GM12878 (cell line): ENCODE data around the gene RAI14. TPM values are rescaled to one million over a fixed set of nuclear protein-coding genes. Genes with fewer than 3 reads are reported as not detected.

Experiments used
- ATAC-seq: fragments of 200-7000 bp; cut with Tn5 transposase; 3 replicates; pipeline ENCODE4 v1.9.1; 2020; ENCODE audit warnings: mild to moderate bottlenecking, moderate library complexity
- BruUV-seq: library from RNA; stranded (reverse); fragments of 400-500 nt; replicated peaks from 2 replicates; lab custom pipeline; 2021; lab: Mats Ljungman, UMichigan
- CTCF ChIA-PET: fragments of 300-600 bp; sonication (Branson Sonifier 250); formaldehyde crosslinking; extraction: SDS; loops from one replicate; lab custom pipeline; 2021; ENCODE audit warnings: inconsistent platforms; lab: Yijun Ruan, JAX
- POLR2A ChIA-PET: fragments of 350-600 bp; formaldehyde crosslinking; extraction: SDS; loops from one replicate; lab custom pipeline; 2021; ENCODE audit warnings: inconsistent platforms; lab: Charles Lee
- RAD21 ChIA-PET: fragments of 300-600 bp; sonication (Branson Sonifier 250); formaldehyde crosslinking; loops from one replicate; lab custom pipeline; 2023; ENCODE audit warnings: antibody characterized with exemption; ENCODE audit not compliant: unreplicated experiment; lab: Charles Lee
- SMC1A ChIA-PET: fragments of 300-600 bp; sonication (Branson Sonifier 250); formaldehyde crosslinking; loops from one replicate; lab custom pipeline; 2023; ENCODE audit not compliant: unreplicated experiment, uncharacterized antibody; lab: Charles Lee
- DNase-seq: peaks from one replicate; pipeline ENCODE4 v3.0.0-alpha.2; 2011; ENCODE audit warnings: low read depth, low spot score
- FAIRE-seq: peaks from 3 replicates; lab custom pipeline; 2011; peaks lifted over from hg19 to GRCh38; lab: Jason Lieb, UNC
- H2AFZ ChIP-seq: 2 replicates; pipeline ENCODE4 v1.6.0; 2011; ENCODE audit warnings: low read depth, low read length, control low read depth; ENCODE audit not compliant: control insufficient read depth
- H3K27ac ChIP-seq: 2 replicates; pipeline ENCODE4 v1.5.1; 2011; ENCODE audit warnings: control low read depth; ENCODE audit not compliant: control insufficient read depth, insufficient read depth
- H3K27me3 ChIP-seq, 2 experiments: replicated peaks in 1 of 2; 2 replicates each; pipeline versions ENCODE4 v1.6.0 to v1.6.1; 2011; ENCODE audit warnings: low read length in 1 of 2; ENCODE audit not compliant: control insufficient read depth in 2 of 2, insufficient read depth in 2 of 2
- H3K36me3 ChIP-seq, 2 experiments: 2 replicates each; pipeline ENCODE4 v1.5.1; 2011; ENCODE audit warnings: low read length in 1 of 2; ENCODE audit not compliant: control insufficient read depth in 2 of 2, insufficient read depth in 2 of 2
- H3K4me1 ChIP-seq: 2 replicates; pipeline ENCODE4 v1.6.1; 2011; ENCODE audit warnings: mild to moderate bottlenecking, low read length, moderate library complexity, mixed read lengths; ENCODE audit not compliant: control insufficient read depth, insufficient read depth
- H3K4me2 ChIP-seq: 2 replicates; pipeline ENCODE4 v1.6.0; 2011; ENCODE audit warnings: control low read depth; ENCODE audit not compliant: control insufficient read depth, insufficient read depth
- H3K4me3 ChIP-seq: fragments of 200-600 bp; sonication (generic); 2 replicates; pipeline ENCODE4 v1.5.1; 2016
- H3K79me2 ChIP-seq: 2 replicates; pipeline ENCODE4 v1.6.0; 2011; ENCODE audit warnings: low read length; ENCODE audit not compliant: control insufficient read depth, insufficient read depth
- H3K9ac ChIP-seq: 2 replicates; pipeline ENCODE4 v1.8.0; 2011; ENCODE audit warnings: low read length, control low read depth, mixed read lengths; ENCODE audit not compliant: control insufficient read depth, insufficient read depth
- H3K9me3 ChIP-seq: replicated peaks from 3 replicates; pipeline ENCODE4 v1.5.1; 2011; ENCODE audit warnings: mild to moderate bottlenecking, low read length; ENCODE audit not compliant: control insufficient read depth, insufficient read depth
- H4K20me1 ChIP-seq: 2 replicates; pipeline ENCODE4 v1.6.0; 2011; ENCODE audit not compliant: control insufficient read depth, insufficient read depth
- HDGF ChIP-seq: fragments of 450-650 bp; IDR thresholded peaks from 2 replicates; pipeline ENCODE4 v1.6.1; 2016; ENCODE audit warnings: antibody characterized with exemption
- MYB ChIP-seq: fragments of 150-350 bp; IDR thresholded peaks from 2 replicates; pipeline ENCODE4 v1.6.1; 2014; ENCODE audit warnings: mild to moderate bottlenecking, low read depth, low read length, borderline replicate concordance
- NFYB ChIP-seq: IDR thresholded peaks from 2 replicates; pipeline ENCODE4 v1.6.1; 2011; ENCODE audit warnings: low read depth, mild to moderate bottlenecking, low read length, improper control_type of control experiment, moderate library complexity; ENCODE audit not compliant: insufficient read depth
- POLR2AphosphoS5 ChIP-seq: IDR thresholded peaks from 2 replicates; pipeline ENCODE4 v1.6.1; 2011; ENCODE audit warnings: mild to moderate bottlenecking, low read length, inconsistent platforms
- RFX5 ChIP-seq: IDR thresholded peaks from 2 replicates; pipeline ENCODE4 v1.6.1; 2011; ENCODE audit warnings: low read depth, low read length, improper control_type of control experiment
- SKIL ChIP-seq: fragments of 450-650 bp; IDR thresholded peaks from 2 replicates; pipeline ENCODE4 v1.6.1; 2017; ENCODE audit warnings: mild to moderate bottlenecking, low read depth, inconsistent platforms; ENCODE audit not compliant: poor library complexity, severe bottlenecking
- SMC3 ChIP-seq: IDR thresholded peaks from 2 replicates; pipeline ENCODE4 v1.6.1; 2011; ENCODE audit warnings: low read length, improper control_type of control experiment, borderline replicate concordance
- STAT1 ChIP-seq: fragments of 450-650 bp; conservative IDR thresholded peaks from 2 replicates; pipeline ENCODE4 v1.6.1; 2014; ENCODE audit warnings: antibody characterized with exemption, mild to moderate bottlenecking
- ZBED1 ChIP-seq: IDR thresholded peaks from 2 replicates; pipeline ENCODE4 v1.6.1; 2016; ENCODE audit warnings: borderline replicate concordance
- ZNF592 ChIP-seq: fragments of 450-650 bp; IDR thresholded peaks from 2 replicates; pipeline ENCODE4 v1.6.1; 2017; ENCODE audit warnings: mild to moderate bottlenecking, moderate library complexity
- ZSCAN29 ChIP-seq: fragments of 450-650 bp; IDR thresholded peaks from 2 replicates; pipeline ENCODE4 v1.6.1; 2017; ENCODE audit warnings: mild to moderate bottlenecking, moderate library complexity
- WGBS: methylation state at CpG from one replicate; pipeline ENCODE4 v1.1.6; 2016; ENCODE audit warnings: low lambda C conversion rate; ENCODE audit not compliant: insufficient replicate concordance, insufficient coverage; ENCODE audit errors: missing lambda C conversion rate; 5-methylcytosine and 5-hydroxymethylcytosine counted together
- in situ Hi-C: fragments of 300-500 bp; cut with MboI; formaldehyde crosslinking; loops from 9 replicates; pipeline ENCODE4 v1.14.3; 2018; ENCODE audit warnings: mixed read lengths
- intact Hi-C: fragments of 100-400 bp; cut with micrococcal nuclease; formaldehyde crosslinking; loops from one replicate; pipeline ENCODE4 v1.14.2; 2022; ENCODE audit not compliant: unreplicated experiment
- polyA plus RNA-seq, 11 experiments: library from polyadenylated mRNA; depleted of rRNA in 4 of 11; unstranded in 6 of 11; stranded (reverse) in 5 of 11; fragments of >200 nt; fragmentation: Nextera tagmentation in 4 of 11; fragmentation: Illumina TruSeq in 1 of 11; extraction: Ambion mirVana in 4 of 11; extraction: Trizol in 1 of 11; gene quantifications; 1 replicate in 1 of 11; 2 replicates in 10 of 11; pipeline versions ENCODE4 v1.2.1 to v1.2.3, GENCODE V29; 2011 to 2016; ENCODE audit warnings: inconsistent platforms in 2 of 11, missing spikeins in 2 of 11, low read depth in 1 of 11
- total RNA-seq, 4 experiments: library from RNA; depleted of rRNA in 3 of 4; stranded (reverse); fragments of >200 nt in 3 of 4; fragmentation: Illumina TruSeq in 1 of 4; extraction: Trizol in 1 of 4; gene quantifications; 2 replicates each; pipeline versions ENCODE4 v1.2.1 to v1.2.3, GENCODE V29; 2013 to 2021

Gene RAI14
- total and polyA plus RNA-seq, 10 of the 15 experiments (the other 5 are each of a cell fraction or from before 2014, with no cell fraction given) = 0.18 to 4.6 (median 1.9) TPM

- ChIA-PET POLR2A (no interaction called here), SMC1A (no interaction called here), CTCF (no interaction called here), RAD21 (no interaction called here)
- H4K20me1 ChIP-seq = no peaks in the 10 kb centered on the region
- no TSS peak for BruUV-seq
- in situ Hi-C loops = loop anchor here (25.0 kb wide), 1 partner anchor 671 kb away; no protein-coding TSS in a partner anchor
- no peak overlapping the region for H3K4me3 ChIP-seq
- H3K9ac ChIP-seq = no peak overlapping the region
- ATAC-seq (no peak), DNase-seq (no peak), FAIRE-seq (no peak)
- no peak overlapping the region for H3K27ac ChIP-seq
- H3K9me3 ChIP-seq = no peaks in the 10 kb centered on the region
- no peak overlapping the region for H2AFZ ChIP-seq
- TF ChIP-seq NFYB (no peak), SMC3 (no peak), STAT1 (no peak), MYB (no peak), ZSCAN29 (no peak), ZBED1 (no peak), HDGF (no peak), POLR2AphosphoS5 (no peak), ZNF592 (no peak), RFX5 (no peak), SKIL (no peak)
- no peaks in the 10 kb centered on the region for H3K27me3 ChIP-seq
- peaks cover 6% of the 10 kb centered on the region for H3K4me1 ChIP-seq
- 46% methylated on average over 2 of the region's 2 CpGs for WGBS
- intact Hi-C loops = no loop called here
- H3K36me3 ChIP-seq = no peaks in the 10 kb centered on the region
- no peak overlapping the region for H3K4me2 ChIP-seq
- H3K79me2 ChIP-seq = no peaks in the 10 kb centered on the region
Measured at GRCh38 chr5:34858790-34859189, 202.7 kb downstream of the RAI14 start.
